CMK (cell line): ENCODE results near the gene SLAMF9.
"Not testable (repeated sequence)": the region's sequence is repeated elsewhere in the genome, so short reads cannot be mapped to it uniquely, and the experiment has no call there.

Experiments
- DNase-seq: peaks from one replicate; pipeline ENCODE4 v3.0.0-alpha.2; 2010; ENCODE audit warnings: low read depth

Gene SLAMF9

GRCh38 chr1:159920202-159920601 is 33.8 kb downstream of the SLAMF9 start:
- DNase-seq: no peak

DNA sequence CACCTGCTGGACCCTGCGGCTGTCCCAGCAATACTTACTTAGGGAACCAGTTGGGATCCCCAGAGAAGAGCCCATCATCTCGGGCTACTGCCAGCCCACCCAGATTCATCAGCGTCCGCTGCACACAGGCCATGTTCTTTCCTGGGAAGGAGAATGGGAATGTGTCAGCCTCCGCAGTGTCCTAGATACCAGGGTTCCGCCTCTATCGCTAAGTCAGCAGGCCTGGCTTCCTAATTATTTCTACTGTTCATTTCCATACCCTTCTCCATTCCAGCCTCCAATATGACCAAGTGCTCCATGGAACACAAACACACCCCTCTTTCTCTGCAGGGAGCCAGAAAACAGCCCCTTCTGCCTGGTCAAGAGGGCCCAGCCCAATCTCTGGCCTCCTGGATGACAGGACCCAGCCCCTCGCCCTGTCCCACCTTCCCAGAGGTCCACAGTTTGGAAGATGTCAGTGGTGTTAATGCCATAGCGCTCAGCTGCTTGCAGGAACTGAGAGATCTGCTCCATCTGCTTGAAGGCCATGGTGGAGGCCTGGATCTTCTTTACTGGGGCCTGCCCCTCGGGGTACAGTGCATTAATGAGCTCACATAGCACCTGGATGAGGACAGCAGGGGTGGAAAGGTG is 34.7 kb downstream of the SLAMF9 start:
- DNase-seq: no peak

DNA sequence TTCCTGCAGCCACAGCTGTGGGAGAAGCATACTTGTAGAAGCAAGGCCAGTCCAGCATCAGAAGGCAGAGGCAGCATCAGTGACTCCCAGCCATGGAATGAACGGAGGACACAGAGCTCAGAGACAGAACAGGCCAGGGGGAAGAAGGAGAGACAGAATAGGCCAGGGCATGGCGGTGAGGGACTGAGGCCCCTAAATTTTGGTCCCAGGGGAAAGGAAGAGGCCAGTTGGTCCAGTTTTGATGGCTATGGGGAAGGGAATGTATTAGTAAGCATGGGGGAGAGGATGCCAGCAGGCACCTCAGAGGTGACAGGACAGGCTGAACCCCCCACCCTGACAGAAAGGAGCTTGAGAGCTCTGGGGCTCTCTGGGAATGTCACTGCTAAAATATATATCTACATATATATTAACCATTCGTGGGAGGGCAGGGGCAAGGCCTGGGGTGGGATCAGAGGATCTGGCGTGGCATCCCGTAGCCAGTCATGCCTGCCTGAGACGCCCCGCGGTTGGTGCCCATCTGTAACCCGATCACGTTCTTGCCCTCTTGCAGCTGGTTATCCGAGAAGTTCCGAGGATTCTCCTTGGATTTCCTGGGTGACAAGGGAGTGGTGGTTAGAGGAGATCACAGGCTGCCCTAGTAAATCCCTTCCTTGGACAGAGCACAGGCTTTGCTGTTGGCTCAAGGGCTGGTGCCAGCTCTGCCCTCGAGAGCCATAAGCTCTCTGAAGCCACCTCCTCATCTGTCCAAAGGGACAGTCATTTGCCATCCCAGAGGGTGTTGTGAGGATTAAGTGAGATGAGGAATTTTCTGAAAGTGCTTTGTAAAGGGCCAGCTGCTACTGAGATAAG is 35.5 kb downstream of the SLAMF9 start:
- no peak for DNase-seq

- DNase-seq: no peak
These were observed 36.3 kb downstream of the SLAMF9 start for GRCh38 chr1:159917533-159918351.

DNA sequence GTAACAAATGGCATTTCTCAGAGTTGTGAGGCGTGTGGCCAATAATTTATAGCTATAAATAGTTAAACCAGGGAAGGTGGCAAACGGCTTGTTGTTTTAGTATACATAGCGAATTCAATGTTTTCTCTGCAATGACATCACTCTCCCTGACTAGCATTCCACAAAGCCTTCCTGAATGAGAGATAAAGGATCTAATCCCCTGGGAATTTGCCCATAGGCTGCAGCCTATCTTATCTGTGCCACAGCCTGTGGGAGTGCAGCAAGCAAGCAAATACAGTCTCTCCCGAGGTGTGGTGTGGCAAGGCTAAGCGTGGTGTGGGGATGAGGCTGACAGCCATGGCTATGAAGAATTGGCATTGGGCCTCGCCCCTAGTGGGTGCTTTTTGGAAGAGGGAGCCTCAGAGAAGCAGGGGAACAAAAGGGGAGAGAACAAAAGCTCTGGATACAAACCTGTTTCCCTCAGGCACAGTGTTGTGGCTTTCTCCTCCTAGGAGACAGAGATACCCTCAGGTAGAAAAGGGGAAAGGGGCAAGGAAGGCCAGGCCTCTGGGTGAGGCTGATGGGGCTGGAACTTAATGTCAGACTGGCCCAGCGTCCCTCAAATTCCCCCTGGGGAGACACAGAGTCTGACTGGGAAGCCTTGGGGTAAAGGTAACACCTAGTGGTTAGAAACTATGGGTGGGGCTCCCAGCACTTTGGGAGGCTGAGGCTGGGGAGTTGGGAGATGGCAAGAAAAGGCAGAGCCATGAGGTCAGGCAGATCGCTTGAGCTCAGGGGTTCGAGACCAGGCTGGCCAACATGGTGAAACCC is 37.6 kb downstream of the SLAMF9 start:
- no peak for DNase-seq

DNA sequence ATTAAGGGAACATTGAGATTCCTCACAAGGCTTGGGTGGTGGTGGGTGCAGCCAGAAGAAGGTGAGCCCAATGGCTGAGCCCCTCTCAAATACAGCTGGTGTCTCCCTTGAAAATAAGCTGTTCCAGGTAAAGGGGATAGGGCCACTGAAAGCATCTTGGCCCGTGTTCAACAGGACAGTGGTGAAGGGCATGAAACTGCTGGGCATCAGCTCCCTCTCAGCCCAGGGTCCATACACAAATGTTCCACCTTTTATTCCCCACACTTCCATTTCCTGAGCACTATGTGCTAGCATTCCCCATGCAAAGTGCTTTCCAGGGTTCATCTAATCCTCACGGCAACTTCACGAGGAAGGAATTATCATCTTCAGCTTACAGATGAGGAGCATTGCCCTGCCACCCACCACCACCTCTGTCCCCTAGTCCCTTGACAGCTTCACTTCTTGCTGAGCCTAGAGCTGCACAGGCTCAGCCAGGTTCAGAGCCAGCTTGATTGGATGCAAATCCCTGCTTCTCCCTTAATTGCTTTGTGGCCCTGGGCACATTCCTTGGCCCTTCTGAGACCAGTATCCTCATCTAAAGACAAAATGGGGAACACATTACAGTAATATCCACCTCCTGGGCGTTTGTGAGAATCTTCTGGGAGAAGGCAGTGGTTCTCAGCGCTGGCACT is 38.3 kb downstream of the SLAMF9 start:
- no peak for DNase-seq

GRCh38 chr1:159914252-159915018 is 39.6 kb downstream of the SLAMF9 start:
- DNase-seq: no peak

GRCh38 chr1:159913451-159914192 is 40.4 kb downstream of the SLAMF9 start:
- DNase-seq: no peak

- no peak for DNase-seq
These were observed 42.5 kb downstream of the SLAMF9 start for GRCh38 chr1:159911326-159912070.

GRCh38 chr1:159908031-159908940 is 45.8 kb downstream of the SLAMF9 start:
- DNase-seq: no peak

- no peak for DNase-seq
These were observed 47.1 kb downstream of the SLAMF9 start for GRCh38 chr1:159906960-159907359.

GRCh38 chr1:159904036-159904435 is 50.0 kb downstream of the SLAMF9 start:
- DNase-seq: not testable (repeated sequence)

DNA sequence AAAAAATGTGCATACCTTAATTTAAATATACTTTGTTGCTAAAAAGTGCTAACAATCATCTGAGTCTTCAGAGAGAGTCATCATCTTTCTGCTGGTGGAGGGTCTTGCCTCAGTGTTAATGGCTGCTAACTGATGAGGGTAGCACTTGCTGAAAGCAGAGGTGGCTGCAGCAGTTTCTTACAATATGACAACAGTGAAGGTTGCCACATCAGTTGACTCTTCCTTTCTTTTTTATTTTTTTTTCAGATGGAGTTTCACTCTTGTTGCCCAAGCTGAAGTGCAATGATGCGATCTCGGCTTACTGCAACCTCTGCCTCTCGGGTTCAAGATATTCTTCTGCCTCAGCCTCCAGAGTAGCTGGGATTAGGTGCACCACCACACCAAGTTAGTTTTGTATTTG is 51.5 kb downstream of the SLAMF9 start:
- no peak for DNase-seq
